Measurements from ENCODE around the gene ADCY9. TPM values are rescaled to one million over a fixed set of nuclear protein-coding genes. Genes with fewer than 3 reads are reported as not detected.

Gene ADCY9
- total RNA-seq, 1 experiment from 2014 or later, result 7.0 TPM

GRCh38 chr16:3995001-3995400 lies 121.2 kb downstream of the ADCY9 start:
- Histone ChIP-seq H3K9me3 (ENCODE audit: low read depth, low read length, poor library complexity, severe bottlenecking) (no peaks in the 10 kb centered on the region), H3K36me3 (ENCODE audit: insufficient read depth, low read length, poor library complexity, severe bottlenecking) (no peaks in the 10 kb centered on the region), H3K27me3 (replicated peaks; ENCODE audit: insufficient read depth, low read depth, low read length, poor library complexity) (no peaks in the 10 kb centered on the region), H3K4me3 (ENCODE audit: low read depth, low read length, poor library complexity, severe bottlenecking) (no peak overlapping the region), H3K4me1 (ENCODE audit: insufficient read depth, low read length, poor library complexity, severe bottlenecking) (peaks cover 21% of the 10 kb centered on the region), H3K27ac (ENCODE audit: low read depth, low read length, poor library complexity, severe bottlenecking) (no peak overlapping the region)
- no peak for TF ChIP-seq CTCF (conservative IDR thresholded peaks at IDR 0.05; ENCODE audit: low read depth, low read length)
- no peak for TF ChIP-seq EZH2 (IDR thresholded peaks at IDR 0.05; ENCODE audit: borderline replicate concordance, low read depth, low read length, poor library complexity, severe bottlenecking)
- ChIA-PET POLR2A (ENCODE audit: low non-redundant PET) (no interaction called here), CTCF (interaction anchor here (0.6 to 0.7 kb wide), 2 partner anchors 11 to 259 kb away, joined by 3 read pairs; no protein-coding TSS in a partner anchor)
- DNase-seq (ENCODE audit: low spot score), result no peak
- intact Hi-C loops (cut with micrococcal nuclease; ENCODE audit: unreplicated experiment), result loop anchor here (10.0 kb wide), 1 partner anchor 190 kb away; no protein-coding TSS in a partner anchor
- no TSS peak for BruUV-seq (replicated peaks)

- H3K36me3 ChIP-seq (ENCODE audit: insufficient read depth, low read length, poor library complexity, severe bottlenecking), result no peaks in the 10 kb centered on the region
- POLR2A ChIA-PET (ENCODE audit: low non-redundant PET), result no interaction called here
Observed at GRCh38 chr16:3993052-3993785, 123.0 kb downstream of the ADCY9 start.

GRCh38 chr16:3992297-3993051 lies 123.8 kb downstream of the ADCY9 start:
- Histone ChIP-seq H3K4me1 (ENCODE audit: insufficient read depth, low read length, poor library complexity, severe bottlenecking) (peaks cover 4% of the 10 kb centered on the region), H3K9me3 (ENCODE audit: low read depth, low read length, poor library complexity, severe bottlenecking) (no peaks in the 10 kb centered on the region), H3K4me3 (ENCODE audit: low read depth, low read length, poor library complexity, severe bottlenecking) (no peak overlapping the region), H3K27ac (ENCODE audit: low read depth, low read length, poor library complexity, severe bottlenecking) (no peak overlapping the region), H3K36me3 (ENCODE audit: insufficient read depth, low read length, poor library complexity, severe bottlenecking) (no peaks in the 10 kb centered on the region), H3K27me3 (replicated peaks; ENCODE audit: insufficient read depth, low read depth, low read length, poor library complexity) (no peaks in the 10 kb centered on the region)
- TF ChIP-seq CTCF (conservative IDR thresholded peaks at IDR 0.05; ENCODE audit: low read depth, low read length), result no peak
- no peak for TF ChIP-seq EZH2 (IDR thresholded peaks at IDR 0.05; ENCODE audit: borderline replicate concordance, low read depth, low read length, poor library complexity, severe bottlenecking)
- intact Hi-C loops (cut with micrococcal nuclease; ENCODE audit: unreplicated experiment), result loop anchor here (10.0 kb wide), 1 partner anchor 192 kb away; no protein-coding TSS in a partner anchor
- DNase-seq (ENCODE audit: low spot score), result no peak
- CTCF ChIA-PET, result no interaction called here
- POLR2A ChIA-PET (ENCODE audit: low non-redundant PET), result no interaction called here
- no TSS peak for BruUV-seq (replicated peaks)

More at GRCh38 chr16:3993052-3993785, 123.0 kb downstream of the ADCY9 start:
- CTCF ChIA-PET, result no interaction called here
- H3K27me3 ChIP-seq (replicated peaks; ENCODE audit: insufficient read depth, low read depth, low read length, poor library complexity), result no peaks in the 10 kb centered on the region
- H3K4me3 ChIP-seq (ENCODE audit: low read depth, low read length, poor library complexity, severe bottlenecking), result no peak overlapping the region
- BruUV-seq (replicated peaks), result no TSS peak
- intact Hi-C loops (cut with micrococcal nuclease; ENCODE audit: unreplicated experiment), result loop anchor here (10.0 kb wide), 1 partner anchor 192 kb away; no protein-coding TSS in a partner anchor
- no peak for DNase-seq (ENCODE audit: low spot score)
- peaks cover 4% of the 10 kb centered on the region for H3K4me1 ChIP-seq (ENCODE audit: insufficient read depth, low read length, poor library complexity, severe bottlenecking)
- no peak overlapping the region for H3K27ac ChIP-seq (ENCODE audit: low read depth, low read length, poor library complexity, severe bottlenecking)
- TF ChIP-seq EZH2 (IDR thresholded peaks at IDR 0.05; ENCODE audit: borderline replicate concordance, low read depth, low read length, poor library complexity, severe bottlenecking) (no peak), CTCF (conservative IDR thresholded peaks at IDR 0.05; ENCODE audit: low read depth, low read length) (no peak)
- no peaks in the 10 kb centered on the region for H3K9me3 ChIP-seq (ENCODE audit: low read depth, low read length, poor library complexity, severe bottlenecking)

All from A673 (cell line).